ENCODE results near the gene FHIT. TPM values are rescaled to one million over a fixed set of nuclear protein-coding genes. Genes with fewer than 3 reads are reported as not detected.

Gene FHIT
- total and polyA plus RNA-seq, 11 donors = 4.2 to 26.8 (median 16.5) TPM

DNA sequence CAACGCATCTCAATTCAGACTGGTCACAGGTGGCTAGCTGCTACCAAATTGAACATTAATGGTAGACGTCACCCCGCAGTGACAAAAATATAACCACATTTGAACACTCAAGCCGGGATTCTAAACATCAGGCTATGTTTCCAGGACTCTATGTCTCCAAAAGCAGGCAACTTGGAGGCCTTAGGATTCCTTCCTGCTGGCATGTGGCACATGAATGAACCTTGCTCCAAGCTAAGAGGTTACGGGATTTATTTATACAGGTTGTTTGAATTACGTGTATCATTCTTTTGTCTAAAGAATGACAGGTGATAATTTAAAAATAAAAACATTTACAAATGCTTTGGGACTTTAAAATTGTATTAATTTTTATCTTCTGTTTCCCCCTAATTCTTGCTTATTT is 1337.0 kb downstream of the FHIT start:
- Histone ChIP-seq H3K27me3 (no peaks in the 10 kb centered on the region), H3K4me1 (no peaks in the 10 kb centered on the region), H3K4me3 (no peak overlapping the region), H3K9me3 (no peaks in the 10 kb centered on the region), H3K27ac (no peak overlapping the region), H3K36me3 (no peaks in the 10 kb centered on the region)
- TF ChIP-seq POLR2A (IDR thresholded peaks at IDR 0.05) = no peak
- TF ChIP-seq, protein P1, sequence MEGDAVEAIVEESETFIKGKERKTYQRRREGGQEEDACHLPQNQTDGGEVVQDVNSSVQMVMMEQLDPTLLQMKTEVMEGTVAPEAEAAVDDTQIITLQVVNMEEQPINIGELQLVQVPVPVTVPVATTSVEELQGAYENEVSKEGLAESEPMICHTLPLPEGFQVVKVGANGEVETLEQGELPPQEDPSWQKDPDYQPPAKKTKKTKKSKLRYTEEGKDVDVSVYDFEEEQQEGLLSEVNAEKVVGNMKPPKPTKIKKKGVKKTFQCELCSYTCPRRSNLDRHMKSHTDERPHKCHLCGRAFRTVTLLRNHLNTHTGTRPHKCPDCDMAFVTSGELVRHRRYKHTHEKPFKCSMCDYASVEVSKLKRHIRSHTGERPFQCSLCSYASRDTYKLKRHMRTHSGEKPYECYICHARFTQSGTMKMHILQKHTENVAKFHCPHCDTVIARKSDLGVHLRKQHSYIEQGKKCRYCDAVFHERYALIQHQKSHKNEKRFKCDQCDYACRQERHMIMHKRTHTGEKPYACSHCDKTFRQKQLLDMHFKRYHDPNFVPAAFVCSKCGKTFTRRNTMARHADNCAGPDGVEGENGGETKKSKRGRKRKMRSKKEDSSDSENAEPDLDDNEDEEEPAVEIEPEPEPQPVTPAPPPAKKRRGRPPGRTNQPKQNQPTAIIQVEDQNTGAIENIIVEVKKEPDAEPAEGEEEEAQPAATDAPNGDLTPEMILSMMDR (IDR thresholded peaks at IDR 0.05) = no peak
- no peak for ATAC-seq
- DNase-seq = no peak
- intact Hi-C loops (cut with DNase I) = no loop called here
- 84 to 93% (median 90%) methylated on average over 6 of the region's 6 CpGs for WGBS, 4 donors

DNA sequence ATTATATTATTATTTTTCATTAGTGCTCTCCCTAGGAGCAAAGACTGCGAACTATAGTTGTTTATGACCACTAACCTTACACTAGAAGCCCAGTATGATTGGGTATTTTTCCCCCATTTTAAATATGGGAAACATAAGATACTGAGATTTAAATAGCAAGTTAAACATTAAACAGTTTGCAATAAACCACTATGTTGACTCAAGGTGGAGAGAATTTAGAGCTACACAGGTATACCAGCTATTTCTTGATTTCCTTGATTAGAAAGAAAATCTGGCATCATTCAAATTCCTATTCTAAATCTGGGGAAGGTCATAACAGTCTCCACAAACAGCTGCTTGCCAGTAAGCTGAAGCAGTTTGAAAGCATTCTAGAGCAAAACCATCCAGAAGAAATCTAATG is 1337.6 kb downstream of the FHIT start:
- no peak overlapping the region for H3K27ac ChIP-seq
- no peak overlapping the region for H3K4me3 ChIP-seq
- no peaks in the 10 kb centered on the region for H3K27me3 ChIP-seq
- no peaks in the 10 kb centered on the region for H3K4me1 ChIP-seq
- no peaks in the 10 kb centered on the region for H3K36me3 ChIP-seq
- ATAC-seq (no peak), DNase-seq (no peak)
- no peaks in the 10 kb centered on the region for H3K9me3 ChIP-seq
- TF ChIP-seq, protein P1 (IDR thresholded peaks at IDR 0.05) = no peak
- TF ChIP-seq POLR2A (IDR thresholded peaks at IDR 0.05) = no peak
- WGBS, 4 donors = 94 to 99% (median 97%) methylated on average over 1 of the region's 1 CpG
- intact Hi-C loops (cut with DNase I) = no loop called here

DNA sequence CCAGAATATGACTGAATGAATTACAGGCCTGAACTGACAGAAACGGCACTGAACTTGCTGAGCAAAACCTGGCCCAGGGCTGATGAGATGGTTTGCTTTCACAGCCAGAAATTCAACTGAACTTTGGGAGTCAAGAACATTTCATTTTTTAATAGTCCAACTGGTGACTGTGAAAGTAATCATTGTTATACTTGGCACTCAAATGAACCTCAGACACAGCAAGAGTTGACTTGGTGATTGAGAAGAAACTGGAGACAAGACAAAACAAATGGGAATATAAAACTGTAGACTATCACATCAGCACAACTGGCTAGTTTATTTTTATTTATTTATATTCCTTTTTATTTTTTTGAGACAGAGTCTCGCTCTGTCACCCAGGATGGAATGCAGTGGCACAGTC is 1342.6 kb downstream of the FHIT start:
- no peaks in the 10 kb centered on the region for H3K4me1 ChIP-seq
- ATAC-seq (peak in 1 of 4 donors; percentile 62), DNase-seq (no peak)
- H3K27ac ChIP-seq = peak overlapping the region in 1 of 12 donors; percentile 29
- intact Hi-C loops (cut with DNase I) = no loop called here
- no peaks in the 10 kb centered on the region for H3K36me3 ChIP-seq
- H3K9me3 ChIP-seq = peaks cover 0 to 22% (median 0%) of the 10 kb centered on the region in 12 donors
- no peaks in the 10 kb centered on the region for H3K27me3 ChIP-seq
- WGBS, 4 donors = 79 to 88% (median 84%) methylated on average over 2 of the region's 2 CpGs
- no peak for TF ChIP-seq POLR2A (IDR thresholded peaks at IDR 0.05)
- TF ChIP-seq, protein P1 (IDR thresholded peaks at IDR 0.05) = no peak
- H3K4me3 ChIP-seq = no peak overlapping the region

DNA sequence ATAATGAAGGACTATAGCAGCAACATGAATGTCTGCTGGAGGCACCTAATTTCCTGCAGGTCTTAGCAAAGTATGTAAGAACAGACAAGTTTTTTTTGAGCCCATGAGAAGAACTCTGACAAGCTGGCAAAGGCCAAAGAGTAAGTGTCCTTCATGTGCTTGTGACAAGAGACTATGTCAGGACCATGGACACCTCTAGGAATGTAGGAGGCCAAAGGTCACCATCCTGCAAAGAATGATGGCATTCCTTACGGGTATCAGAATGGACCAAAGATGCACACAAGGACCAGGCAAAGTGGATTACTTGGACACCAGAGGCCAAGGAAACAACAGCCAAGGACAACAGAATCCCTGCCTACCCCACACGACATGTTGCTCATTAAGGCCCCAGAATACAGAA is 1343.0 kb downstream of the FHIT start:
- ATAC-seq (no peak), DNase-seq (no peak)
- TF ChIP-seq POLR2A (IDR thresholded peaks at IDR 0.05) = no peak
- TF ChIP-seq, protein P1 (IDR thresholded peaks at IDR 0.05) = no peak
- Histone ChIP-seq H3K4me1 (no peaks in the 10 kb centered on the region), H3K27ac (no peak overlapping the region), H3K27me3 (no peaks in the 10 kb centered on the region), H3K9me3 (peaks cover 0 to 22% (median 0%) of the 10 kb centered on the region in 12 donors), H3K4me3 (no peak overlapping the region), H3K36me3 (no peaks in the 10 kb centered on the region)
- WGBS, 4 donors = 85 to 90% (median 87%) methylated on average over 2 of the region's 2 CpGs
- intact Hi-C loops (cut with DNase I) = no loop called here
